Activated naive CD4-positive, alpha-beta T cell treated with Interleukin-2 at 50 U/mL for 16 hours (primary cell): ENCODE results near the gene PHAX.
"Not testable (repeated sequence)": the region's sequence is repeated elsewhere in the genome, so short reads cannot be mapped to it uniquely, and the experiment has no call there.

Source experiments
- DNase-seq: peaks from one replicate; pipeline ENCODE4 v3.0.0-alpha.2; 2020

The PHAX gene

DNA sequence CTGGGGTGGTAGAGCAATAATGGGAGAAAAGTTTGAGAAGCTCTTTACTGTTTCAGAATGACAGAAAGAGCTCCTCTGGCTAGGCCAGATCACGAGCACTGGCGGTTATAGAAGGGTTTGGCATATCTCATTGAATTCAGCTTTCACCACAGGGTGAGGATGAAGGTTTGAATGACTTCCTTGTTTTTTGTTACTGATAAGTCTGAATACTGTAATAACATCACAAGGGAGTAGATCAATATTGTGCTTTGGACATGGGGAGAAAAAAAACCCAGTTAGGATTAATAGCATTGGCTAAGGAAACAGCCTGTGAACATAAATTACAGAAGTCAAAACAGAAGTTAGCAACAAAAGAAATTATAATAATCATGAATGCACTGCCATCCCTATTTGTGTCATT lies 9.4 kb downstream of the PHAX start:
- DNase-seq, result no peak

DNA sequence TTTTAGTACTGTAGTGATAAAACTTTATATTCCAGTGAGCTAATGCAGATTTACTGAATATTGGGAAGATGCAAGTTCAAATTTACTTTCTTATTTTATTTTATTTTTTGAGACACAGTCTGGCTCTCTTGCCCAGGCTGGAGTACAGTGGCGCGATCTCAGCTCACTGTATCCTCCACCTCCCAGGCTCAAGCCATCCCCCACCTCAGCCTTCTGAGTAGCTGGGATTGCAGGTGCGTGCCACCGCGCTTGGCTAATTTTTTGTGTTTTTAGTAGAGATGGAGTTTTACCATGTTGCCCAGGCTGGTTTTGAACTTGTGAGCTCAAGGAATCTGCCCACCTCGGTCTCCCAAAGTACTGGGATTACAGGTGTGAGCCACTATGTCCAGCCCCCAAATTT lies 9.9 kb downstream of the PHAX start:
- no peak for DNase-seq

DNA sequence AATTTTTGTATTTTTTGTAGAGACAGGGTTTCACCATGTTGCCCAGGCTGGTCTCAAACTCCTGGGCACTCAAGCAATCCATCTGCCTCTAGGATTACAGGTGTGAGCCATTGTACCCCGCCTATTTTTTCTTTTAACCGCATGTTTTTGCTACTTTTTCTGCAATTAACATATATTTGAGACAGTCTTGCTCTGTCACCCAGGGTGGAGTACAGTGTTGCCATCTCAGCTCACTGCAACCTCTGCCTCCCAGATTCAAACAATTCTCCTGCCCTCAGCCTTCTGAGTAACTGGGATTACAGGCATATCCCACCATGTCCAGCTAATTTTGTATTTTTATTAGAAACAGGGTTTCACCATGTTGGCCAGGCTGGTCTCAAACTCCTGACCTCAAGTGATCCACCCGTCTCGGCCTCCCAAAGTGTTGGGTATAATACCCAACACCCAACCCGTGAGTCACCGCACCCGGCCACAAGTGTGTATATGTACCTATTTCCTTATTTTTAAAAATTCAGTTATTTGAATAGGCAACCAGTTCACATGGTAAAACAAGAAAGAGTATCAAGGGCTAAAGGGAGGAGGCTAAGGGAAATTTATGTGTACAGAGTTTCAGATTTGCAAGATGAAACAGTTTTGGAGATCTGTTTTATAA lies 13.3 kb downstream of the PHAX start:
- DNase-seq, result no peak

DNA sequence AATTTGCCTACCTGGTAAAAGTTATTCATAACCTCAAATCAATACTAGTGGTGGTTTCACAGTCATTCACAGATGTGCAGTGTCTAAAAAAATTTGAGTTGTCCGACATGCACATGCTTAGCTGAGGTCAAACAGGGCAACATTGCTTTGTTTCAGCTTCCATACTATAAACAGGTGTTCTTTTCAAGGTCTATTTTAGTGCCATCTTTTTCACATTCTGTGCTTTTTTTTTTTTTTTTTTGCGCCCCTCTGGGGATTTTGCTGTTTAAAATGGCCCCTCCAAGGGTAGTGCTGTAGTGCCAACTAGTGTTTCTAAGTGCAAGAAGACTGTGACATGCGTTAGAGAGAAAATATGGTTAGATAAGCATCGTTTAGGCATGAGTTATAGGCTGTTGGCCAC lies 14.5 kb downstream of the PHAX start:
- DNase-seq, result no peak

DNA sequence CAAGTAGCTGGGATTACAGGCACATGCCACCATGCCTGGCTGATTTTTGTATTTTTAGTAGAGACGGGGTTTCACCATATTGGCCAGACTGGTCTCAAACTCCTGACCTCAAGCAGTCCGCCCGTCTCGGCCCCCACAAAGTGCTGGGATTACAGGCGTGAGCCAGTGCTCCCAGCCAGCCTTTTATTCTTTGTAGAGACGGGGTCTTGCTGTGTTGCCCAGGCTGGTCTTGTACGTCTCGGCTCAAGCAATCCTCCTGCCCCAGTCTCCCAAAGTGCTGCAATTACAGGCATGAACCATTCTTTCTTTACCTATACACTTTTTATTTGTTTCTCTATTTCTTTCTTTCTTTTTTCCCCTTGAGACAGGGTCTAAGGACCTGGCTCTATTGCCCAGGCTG lies 16.9 kb downstream of the PHAX start:
- not testable (repeated sequence) for DNase-seq

DNA sequence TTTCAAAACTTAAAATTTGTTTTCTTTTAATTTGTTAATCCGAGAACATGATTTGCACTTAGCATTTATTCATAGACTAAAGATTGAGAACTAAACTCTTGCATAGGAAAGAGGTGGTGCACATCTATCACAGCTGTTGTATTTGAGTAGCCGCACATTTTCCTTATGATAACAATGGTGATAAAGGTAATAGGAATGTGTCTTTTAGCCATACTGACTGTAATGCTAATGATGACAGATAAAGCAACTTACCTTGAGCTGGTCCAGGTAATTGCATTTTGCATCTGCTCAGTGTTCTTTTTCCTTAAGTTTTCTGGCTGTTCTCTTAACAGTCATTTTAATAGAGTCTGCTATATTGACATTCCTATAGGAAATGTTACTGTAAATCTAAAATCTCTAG lies 19.0 kb downstream of the PHAX start:
- no peak for DNase-seq

DNA sequence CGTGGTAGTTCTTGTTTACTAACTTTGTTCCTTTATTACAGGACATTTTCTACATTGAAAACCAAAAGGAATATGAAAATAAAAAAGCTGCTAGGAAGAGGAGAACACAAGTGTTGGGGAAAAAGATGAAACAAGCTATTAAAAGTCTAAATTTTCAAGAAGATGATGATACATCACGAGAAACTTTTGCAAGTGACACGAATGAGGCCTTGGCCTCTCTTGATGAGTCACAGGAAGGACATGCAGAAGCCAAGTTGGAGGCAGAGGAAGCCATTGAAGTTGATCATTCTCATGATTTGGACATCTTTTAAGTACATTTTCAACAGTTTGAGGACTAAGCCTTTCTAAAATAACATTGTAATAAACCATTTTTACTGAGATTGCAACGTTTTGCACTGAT lies 23.8 kb downstream of the PHAX start:
- no peak for DNase-seq

DNA sequence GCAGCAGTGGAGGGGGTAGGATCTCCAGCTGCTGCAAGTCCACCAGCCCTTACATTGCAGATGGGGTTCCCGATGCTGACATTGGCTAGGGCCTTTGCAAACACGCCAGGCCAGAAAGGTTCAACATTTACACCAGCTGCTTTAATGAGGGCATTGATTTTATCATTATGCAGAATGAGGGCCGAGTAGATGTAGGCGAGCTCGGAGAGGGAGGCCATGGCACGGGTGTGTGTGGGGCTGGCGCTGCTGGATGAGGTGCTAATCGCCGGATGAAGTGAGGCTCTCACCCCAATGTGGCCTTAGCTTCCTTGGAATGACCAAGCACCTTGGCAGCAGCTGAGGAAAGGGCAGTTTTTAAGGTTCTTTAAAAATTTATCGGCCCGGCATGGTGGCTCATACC lies 27.4 kb downstream of the PHAX start:
- no peak for DNase-seq

DNA sequence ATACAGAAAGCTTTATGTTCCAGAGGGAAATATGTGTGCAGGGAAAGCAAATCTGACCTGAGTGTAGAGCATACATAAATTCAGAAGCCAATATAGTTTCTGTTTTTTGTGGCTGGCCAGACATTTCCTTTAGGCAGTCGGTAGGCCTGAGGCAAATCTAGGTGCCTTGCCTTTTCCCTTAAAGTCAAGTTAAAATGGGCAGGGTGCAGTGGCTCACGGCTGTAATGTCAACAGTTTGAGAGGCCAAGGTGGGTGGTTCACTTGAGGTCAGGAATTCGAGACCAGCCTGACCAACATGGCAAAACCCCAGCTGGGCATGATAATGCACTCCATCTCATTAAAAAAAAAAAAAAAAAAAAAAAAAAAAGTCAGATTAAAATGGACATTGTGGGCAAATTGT lies 31.2 kb downstream of the PHAX start:
- DNase-seq, result no peak

DNA sequence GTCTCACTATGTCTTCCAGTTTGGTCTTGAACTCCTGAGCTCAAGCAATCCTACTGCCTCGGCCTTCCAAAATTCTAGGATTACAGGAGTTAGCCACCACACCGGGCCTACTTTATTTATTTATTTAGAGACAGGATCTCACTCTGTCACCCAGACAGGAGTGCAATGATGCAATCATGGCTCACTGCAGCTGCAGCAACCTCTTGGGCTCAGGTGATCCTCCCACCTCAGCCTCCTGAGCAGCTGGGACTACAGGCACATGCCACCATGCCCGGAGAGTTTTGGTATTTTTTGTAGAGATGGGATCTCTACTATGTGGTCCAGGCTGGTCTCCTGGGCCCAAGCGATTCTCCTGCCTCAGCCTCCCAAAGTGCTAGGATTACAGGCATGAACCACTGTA lies 32.8 kb downstream of the PHAX start:
- no peak for DNase-seq

DNA sequence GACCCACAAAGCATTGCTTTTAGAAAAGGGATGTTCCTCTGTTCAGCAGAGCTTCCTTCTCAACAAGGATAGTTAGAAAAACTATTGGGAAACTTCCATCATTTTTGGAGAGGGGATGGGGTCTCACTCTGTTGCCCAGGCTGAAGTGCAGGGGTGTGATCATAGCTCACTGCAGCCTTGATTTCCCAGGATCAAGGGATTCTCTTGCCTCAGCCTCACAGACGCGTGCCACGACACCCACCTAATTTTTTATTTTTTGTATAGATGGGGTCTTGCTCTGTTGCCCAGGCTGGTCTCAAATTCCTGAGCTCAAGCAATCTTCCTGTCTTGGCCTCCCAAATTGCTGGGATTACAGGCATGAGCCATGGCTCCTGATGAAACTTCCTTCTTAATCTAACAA lies 34.8 kb downstream of the PHAX start:
- no peak for DNase-seq

DNA sequence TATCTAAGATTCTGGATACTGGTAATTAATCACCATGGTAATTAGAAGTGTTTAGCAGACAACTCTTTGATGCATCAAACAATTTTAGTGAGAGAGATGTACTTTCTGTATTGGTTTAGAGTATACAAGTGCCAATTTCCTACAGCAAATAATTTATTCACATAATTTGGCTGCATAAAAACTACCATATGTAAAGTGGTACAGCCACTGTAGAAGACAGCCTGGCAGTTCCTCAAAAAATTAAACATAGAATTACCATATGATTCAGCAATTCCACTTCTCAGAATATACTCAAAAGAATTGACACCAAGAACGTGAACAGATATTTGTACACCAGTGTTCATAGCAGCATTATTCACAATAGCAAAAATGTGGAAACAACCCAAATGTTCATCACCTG lies 36.2 kb downstream of the PHAX start:
- DNase-seq, result no peak

DNA sequence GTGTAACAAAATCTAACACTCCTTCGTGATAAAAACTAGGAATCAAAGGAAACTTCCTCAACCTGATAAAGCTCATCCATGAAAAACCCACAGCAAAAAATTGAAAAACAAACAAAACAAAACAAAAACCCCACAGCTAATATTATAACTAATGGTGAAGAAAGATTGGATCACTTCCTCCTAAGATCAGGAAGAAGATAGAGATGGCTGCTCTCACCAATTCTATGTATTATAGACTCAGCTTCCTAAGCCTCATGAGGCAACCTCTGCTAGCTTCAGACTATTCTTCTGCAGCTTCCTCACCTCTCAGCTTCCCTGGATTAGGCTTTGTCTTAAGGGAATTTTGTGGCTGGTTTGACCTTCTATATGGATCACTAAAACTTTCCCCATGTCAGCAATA lies 40.1 kb downstream of the PHAX start:
- DNase-seq, result no peak

DNA sequence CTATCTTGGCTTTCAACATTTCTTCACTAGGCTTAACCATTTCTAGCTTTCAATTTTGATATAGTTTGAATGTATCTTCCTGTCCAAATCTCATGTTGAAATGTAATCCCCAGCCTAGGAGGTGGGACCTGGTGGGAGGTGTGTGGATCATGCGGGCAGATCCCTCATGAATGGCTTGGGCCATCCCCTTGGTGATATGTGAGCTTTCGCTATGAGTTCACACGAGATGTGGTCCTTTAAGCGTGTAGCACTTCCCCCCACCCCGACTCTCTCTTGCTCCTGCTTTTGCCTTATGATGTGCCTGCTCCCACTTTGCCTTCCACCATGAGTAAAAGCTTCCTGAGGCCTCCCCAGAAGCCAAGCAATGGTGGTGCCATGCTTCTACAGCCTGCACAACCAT lies 40.6 kb downstream of the PHAX start:
- no peak for DNase-seq

DNA sequence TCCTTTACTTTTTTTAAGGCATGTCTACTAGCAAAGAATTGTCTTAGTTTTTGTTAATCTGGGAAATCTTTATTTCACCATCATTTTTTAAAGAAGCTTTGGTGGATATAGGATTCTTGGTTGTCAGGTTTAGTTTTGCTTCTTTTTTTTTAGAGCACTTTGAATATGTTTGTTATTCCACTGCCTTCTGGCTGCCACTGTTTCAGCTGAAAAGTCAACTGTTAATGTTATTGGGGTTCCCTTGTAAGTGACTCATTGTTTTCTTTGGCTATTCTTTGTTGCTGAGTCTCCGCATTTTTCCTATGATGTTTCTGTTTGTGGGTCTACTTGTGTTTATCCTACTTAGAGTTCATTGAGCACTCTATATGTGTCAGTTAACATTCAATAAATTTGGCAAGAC lies 44.4 kb downstream of the PHAX start:
- DNase-seq, result no peak

DNA sequence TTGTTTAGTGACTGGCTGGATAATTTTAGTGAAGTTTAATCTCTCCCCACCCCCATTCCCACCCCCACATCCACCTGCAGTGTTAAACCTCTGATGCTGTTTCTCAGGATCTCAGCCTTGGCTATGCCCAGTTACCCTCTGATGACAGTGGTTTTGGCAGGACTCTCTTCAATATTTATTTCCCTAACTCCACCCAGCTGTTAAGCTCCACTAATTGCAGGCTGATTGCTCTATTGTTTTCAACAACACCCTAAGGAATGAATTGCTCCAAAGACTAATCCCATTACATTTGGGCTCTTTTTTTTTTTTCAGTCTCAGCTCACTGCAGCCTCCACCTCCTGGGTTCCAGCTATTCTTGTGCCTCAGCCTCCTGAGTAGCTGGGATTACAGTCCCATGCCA lies 46.3 kb downstream of the PHAX start:
- no peak for DNase-seq

DNA sequence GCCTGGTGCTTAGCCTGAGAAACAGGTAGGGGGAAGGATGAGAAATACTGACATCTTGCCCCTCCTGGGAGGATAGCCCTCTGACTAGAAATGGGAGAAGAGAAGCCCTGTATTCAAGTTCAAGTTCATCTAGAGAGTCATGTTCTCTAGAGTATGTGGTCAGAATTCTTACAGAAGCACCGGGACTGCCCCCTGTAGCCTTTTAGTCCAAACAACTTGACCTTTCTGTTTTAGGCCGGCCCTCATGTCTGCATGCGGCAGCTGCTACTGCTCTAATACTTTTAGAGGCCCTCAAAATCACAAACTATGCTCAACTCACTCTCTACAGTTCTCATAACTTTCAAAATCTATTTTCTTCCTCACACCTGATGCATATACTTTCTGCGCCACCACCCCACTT lies 47.7 kb downstream of the PHAX start:
- no peak for DNase-seq

DNA sequence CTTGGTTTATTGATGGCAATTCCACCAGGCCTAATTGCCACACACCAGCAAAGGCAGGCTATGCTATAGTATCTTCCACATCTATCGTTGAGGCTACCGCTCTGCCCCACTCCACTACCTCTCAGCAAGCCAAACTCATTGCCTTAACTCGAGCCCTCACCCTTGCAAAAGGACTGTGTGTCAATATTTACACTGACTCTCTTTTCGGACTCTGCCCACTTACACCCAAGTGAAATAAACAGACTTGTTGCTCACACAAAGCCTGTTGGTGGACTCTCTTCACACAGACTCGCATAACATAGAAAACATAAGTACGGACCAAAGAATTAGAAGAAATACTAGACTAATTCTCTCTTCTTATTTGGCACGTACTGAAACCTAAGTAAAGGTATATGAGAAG lies 48.3 kb downstream of the PHAX start:
- DNase-seq, result not testable (repeated sequence)

DNA sequence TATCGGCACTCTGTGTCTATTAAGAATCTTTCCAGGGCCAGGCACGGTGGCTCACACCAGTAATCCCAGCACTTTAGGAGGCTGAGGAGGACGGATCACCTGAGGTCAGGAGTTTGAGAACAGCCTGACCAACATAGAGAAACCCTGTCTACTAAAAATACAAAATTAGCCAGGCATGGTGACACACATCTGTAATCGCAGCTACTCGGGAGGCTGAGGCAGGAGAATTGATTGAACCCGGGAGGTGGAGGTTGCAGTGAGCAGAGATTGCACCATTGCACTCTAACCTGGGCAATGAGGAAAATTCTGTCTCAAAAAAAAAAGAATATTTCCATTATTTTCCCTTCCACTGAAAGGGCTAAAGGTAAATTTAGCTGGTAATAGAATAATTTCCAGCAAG lies 49.0 kb downstream of the PHAX start:
- not testable (repeated sequence) for DNase-seq

DNA sequence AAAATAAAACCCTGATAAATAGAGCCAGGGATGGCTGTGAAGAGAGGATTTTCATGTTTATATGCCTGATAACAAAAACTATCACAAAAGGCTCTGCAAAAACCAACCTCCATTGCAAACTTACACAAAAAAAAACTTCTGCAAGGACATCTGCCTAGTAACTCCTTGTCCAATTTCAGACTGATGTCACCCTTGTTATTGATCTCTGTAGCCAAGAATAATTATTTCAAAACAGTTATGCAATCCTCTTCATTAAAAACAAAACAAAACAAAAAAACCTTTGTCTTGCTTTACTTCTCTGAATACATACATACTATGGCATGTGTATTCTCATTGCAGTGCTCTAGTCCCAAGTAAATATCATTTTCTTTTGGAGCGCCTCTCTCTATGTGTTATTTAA lies 49.7 kb downstream of the PHAX start:
- DNase-seq, result no peak

DNA sequence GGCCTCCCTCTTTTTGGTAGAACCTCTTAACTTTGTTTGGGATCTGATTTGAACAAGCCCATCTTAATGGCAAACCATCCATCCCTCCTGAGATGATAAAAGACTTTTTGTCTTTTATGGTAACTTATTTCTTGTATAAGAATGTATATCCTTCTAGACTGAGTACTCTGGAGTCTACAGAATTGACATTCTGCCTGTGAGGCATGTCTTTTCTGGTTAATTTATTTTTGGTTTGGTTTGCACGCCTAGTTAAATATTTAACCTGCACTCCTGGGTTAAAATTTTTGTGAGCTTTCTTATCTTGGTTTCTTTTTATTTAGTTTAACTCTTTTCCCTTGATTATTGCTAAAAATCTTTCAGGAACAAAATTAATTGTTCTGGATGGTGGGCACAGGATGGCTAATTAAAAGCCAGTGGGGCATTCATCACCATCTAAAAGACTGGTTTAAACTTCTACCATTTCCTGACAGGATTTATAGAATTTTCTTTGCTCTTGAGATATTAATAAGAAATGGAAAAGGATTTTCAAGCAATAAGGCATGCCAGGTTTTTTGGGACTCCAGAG lies 50.3 kb downstream of the PHAX start:
- DNase-seq, result no peak

DNA sequence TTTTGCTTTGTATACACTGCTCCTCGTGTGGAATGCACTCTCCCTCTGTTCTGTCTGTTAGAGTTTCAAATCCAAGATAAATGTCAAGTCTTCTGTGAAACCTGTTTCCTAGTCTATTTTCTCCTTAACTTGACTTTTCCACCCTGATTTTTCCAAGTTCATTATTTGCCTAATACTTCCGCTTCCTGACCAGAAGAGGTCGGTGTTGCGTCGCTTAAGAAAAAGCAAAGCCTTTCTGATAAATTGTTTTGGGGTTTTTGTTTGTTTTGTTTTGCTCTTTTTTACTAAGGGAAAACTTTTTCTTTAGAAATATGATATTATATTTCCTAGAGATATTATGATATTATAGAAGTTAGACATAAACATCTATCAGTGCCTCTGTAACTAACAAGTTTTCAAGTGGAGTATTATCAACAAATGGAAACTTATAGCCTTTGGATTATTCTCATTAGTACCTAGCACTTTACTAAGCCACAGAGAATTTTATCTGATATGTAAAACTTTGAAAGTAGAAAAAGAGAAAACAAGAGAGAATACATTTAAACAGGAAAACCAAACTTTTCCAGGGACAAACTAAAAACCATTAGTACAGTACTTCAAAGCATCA lies 55.8 kb downstream of the PHAX start:
- DNase-seq, result peak; percentile 5

DNA sequence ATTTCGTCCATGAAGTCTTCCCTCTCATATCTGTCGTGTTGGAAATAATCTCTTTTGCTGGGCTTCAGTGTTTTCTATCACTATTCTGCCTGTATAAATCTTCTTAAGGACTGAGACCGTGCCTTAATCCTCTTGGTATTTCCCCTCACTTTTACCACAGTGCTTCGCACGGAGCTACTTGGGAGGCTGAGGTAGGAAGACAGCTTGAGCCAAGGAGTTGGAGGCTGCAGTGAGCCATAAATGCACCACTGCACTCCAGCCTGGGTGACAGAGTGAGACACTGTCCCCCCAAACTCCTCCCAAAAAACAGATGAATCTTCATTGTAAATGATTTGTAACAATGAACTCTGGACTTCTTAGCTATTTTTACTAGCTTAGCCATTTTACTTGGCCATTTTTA lies 57.8 kb downstream of the PHAX start:
- no peak for DNase-seq

DNA sequence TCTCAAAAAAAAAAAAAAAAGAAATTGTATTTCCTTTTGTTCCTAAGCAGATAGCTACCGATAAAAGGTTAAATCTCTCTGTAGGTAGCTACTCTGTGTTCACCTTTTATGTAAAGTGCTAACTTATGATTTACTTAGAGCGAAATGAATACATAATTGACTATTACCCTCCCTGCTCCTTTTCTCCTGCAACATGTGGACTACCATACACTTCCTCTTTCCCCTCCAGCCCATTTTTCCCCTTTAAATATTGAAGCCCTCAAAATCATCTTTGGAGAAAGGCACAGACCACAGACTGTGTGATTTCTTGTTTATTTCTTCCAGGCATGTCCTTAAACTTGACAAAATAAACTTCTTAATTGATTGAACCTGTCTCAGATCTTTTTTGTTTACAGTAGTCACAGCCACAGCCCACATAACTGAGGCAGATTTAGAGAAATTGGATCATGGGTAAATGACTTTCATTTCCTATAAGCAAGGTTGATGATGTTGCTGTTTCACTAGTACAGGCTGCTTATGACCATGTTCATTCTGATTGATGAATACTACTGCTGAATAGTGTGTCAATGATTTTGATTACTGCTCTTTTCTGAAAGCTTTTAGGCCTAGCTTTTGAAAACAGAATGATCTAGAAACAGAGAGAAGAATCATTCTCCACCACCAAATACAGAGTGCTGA lies 59.2 kb downstream of the PHAX start:
- DNase-seq, result no peak
